Upper lobe of right lung (tissue), 1 donor: Measurements from ENCODE around the gene SUSD6. TPM values are rescaled to one million over a fixed set of nuclear protein-coding genes. Genes with fewer than 3 reads are reported as not detected.

Experiments used
- ATAC-seq: fragments of 200-7000 bp; cut with Tn5 transposase; one replicate; pipeline ENCODE4 v1.9.1; 2020; ENCODE audit warnings: mild to moderate bottlenecking, moderate library complexity
- DNase-seq: peaks from one replicate; pipeline ENCODE4 v3.0.0-alpha.2; 2020
- H3K27ac ChIP-seq: fragments of 200-600 bp; one replicate; pipeline ENCODE4 v1.8.0; 2022
- H3K27me3 ChIP-seq: fragments of 200-600 bp; one replicate; pipeline ENCODE4 v1.8.0; 2022; ENCODE audit warnings: mild to moderate bottlenecking
- H3K36me3 ChIP-seq: fragments of 200-600 bp; one replicate; pipeline ENCODE4 v1.8.0; 2022
- H3K4me1 ChIP-seq: fragments of 200-600 bp; one replicate; pipeline ENCODE4 v1.8.0; 2022
- H3K4me3 ChIP-seq: fragments of 200-600 bp; one replicate; pipeline ENCODE4 v1.8.0; 2022; ENCODE audit warnings: mild to moderate bottlenecking
- H3K9me3 ChIP-seq: fragments of 200-600 bp; one replicate; pipeline ENCODE4 v1.8.0; 2022
- CTCF ChIP-seq: fragments of 200-600 bp; IDR thresholded peaks from one replicate; pipeline ENCODE4 v1.8.0; 2022; ENCODE audit warnings: antibody characterized with exemption
- intact Hi-C: fragments of 100-400 bp; cut with DNase I; formaldehyde crosslinking; loops from one replicate; pipeline ENCODE4 v1.11.0; 2022
- total RNA-seq: library from RNA; stranded (reverse); fragmentation: NEBNext Ultra II Directional; extraction: Animal tissue kit (Norgen Biotek cat#: 25700); gene quantifications from one replicate; pipeline ENCODE4 v1.2.1, GENCODE V29; 2021
- donor health status: DM: no; HTN: yes; CAD: no; lungs with severe emphysema.

SUSD6 gene
- total RNA-seq, 1 donor from 2014 or later: 87.5 TPM

GRCh38 chr14:69582212-69582611 is 29.2 kb upstream of the SUSD6 start:
- DNase-seq: no peak
- intact Hi-C loops: no loop called here
- Histone ChIP-seq H3K27me3 (no peaks in the 10 kb centered on the region), H3K9me3 (no peaks in the 10 kb centered on the region), H3K27ac (no peak overlapping the region), H3K4me3 (no peak overlapping the region), H3K4me1 (peaks cover 10% of the 10 kb centered on the region), H3K36me3 (no peaks in the 10 kb centered on the region)
- no peak for TF ChIP-seq CTCF
- no peak for ATAC-seq

GRCh38 chr14:69582829-69583228 is 28.6 kb upstream of the SUSD6 start:
- no peak overlapping the region for H3K4me3 ChIP-seq
- no peak for TF ChIP-seq CTCF
- intact Hi-C loops: no loop called here
- no peaks in the 10 kb centered on the region for H3K27me3 ChIP-seq
- no peak overlapping the region for H3K27ac ChIP-seq
- no peaks in the 10 kb centered on the region for H3K9me3 ChIP-seq
- ATAC-seq: no peak
- H3K4me1 ChIP-seq: peaks cover 10% of the 10 kb centered on the region
- H3K36me3 ChIP-seq: no peaks in the 10 kb centered on the region
- no peak for DNase-seq

GRCh38 chr14:69584389-69584788 is 27.0 kb upstream of the SUSD6 start:
- no peaks in the 10 kb centered on the region for H3K27me3 ChIP-seq
- intact Hi-C loops: no loop called here

GRCh38 chr14:69586404-69586803 is 25.0 kb upstream of the SUSD6 start:
- Histone ChIP-seq H3K4me3 (no peak overlapping the region), H3K36me3 (no peaks in the 10 kb centered on the region), H3K9me3 (no peaks in the 10 kb centered on the region), H3K27ac (no peak overlapping the region), H3K27me3 (no peaks in the 10 kb centered on the region), H3K4me1 (peaks cover 10% of the 10 kb centered on the region)
- intact Hi-C loops: loop anchor here (5.0 kb wide), 1 partner anchor 141 kb away; no protein-coding TSS in a partner anchor
- DNase-seq: no peak
- no peak for ATAC-seq
- TF ChIP-seq CTCF: no peak

More at GRCh38 chr14:69584389-69584788, 27.0 kb upstream of the SUSD6 start:
- no peaks in the 10 kb centered on the region for H3K36me3 ChIP-seq
- ATAC-seq: no peak
- no peak for DNase-seq
- no peak overlapping the region for H3K4me3 ChIP-seq
- TF ChIP-seq CTCF: no peak
- H3K9me3 ChIP-seq: no peaks in the 10 kb centered on the region
- H3K27ac ChIP-seq: no peak overlapping the region
- peaks cover 10% of the 10 kb centered on the region for H3K4me1 ChIP-seq

- ATAC-seq (no peak), DNase-seq (no peak)
- no peak overlapping the region for H3K27ac ChIP-seq
- H3K27me3 ChIP-seq: no peaks in the 10 kb centered on the region
- H3K4me3 ChIP-seq: no peak overlapping the region
- H3K4me1 ChIP-seq: peaks cover 10% of the 10 kb centered on the region
- intact Hi-C loops: loop anchor here (5.0 kb wide), 1 partner anchor 140 kb away; no protein-coding TSS in a partner anchor
- no peak for TF ChIP-seq CTCF
- no peaks in the 10 kb centered on the region for H3K36me3 ChIP-seq
- H3K9me3 ChIP-seq: no peaks in the 10 kb centered on the region
Observed at GRCh38 chr14:69587389-69587788, 24.0 kb upstream of the SUSD6 start.

- Histone ChIP-seq H3K4me1 (no peaks in the 10 kb centered on the region), H3K9me3 (no peaks in the 10 kb centered on the region), H3K27ac (no peak overlapping the region), H3K4me3 (no peak overlapping the region), H3K27me3 (no peaks in the 10 kb centered on the region), H3K36me3 (no peaks in the 10 kb centered on the region)
- TF ChIP-seq CTCF: no peak
- no peak for DNase-seq
- no peak for ATAC-seq
- intact Hi-C loops: no loop called here
Observed at GRCh38 chr14:69591317-69591716, 20.1 kb upstream of the SUSD6 start.
